Measurements from ENCODE around the gene NLK.
"Not testable (repeated sequence)": the region's sequence is repeated elsewhere in the genome, so short reads cannot be mapped to it uniquely, and the experiment has no call there.

NLK gene

GRCh38 chr17:28228109-28228840 is 185.8 kb downstream of the NLK start:
- no peak for DNase-seq (ENCODE audit: low read depth in 4 of 4, low spot score in 1 of 4)

DNA sequence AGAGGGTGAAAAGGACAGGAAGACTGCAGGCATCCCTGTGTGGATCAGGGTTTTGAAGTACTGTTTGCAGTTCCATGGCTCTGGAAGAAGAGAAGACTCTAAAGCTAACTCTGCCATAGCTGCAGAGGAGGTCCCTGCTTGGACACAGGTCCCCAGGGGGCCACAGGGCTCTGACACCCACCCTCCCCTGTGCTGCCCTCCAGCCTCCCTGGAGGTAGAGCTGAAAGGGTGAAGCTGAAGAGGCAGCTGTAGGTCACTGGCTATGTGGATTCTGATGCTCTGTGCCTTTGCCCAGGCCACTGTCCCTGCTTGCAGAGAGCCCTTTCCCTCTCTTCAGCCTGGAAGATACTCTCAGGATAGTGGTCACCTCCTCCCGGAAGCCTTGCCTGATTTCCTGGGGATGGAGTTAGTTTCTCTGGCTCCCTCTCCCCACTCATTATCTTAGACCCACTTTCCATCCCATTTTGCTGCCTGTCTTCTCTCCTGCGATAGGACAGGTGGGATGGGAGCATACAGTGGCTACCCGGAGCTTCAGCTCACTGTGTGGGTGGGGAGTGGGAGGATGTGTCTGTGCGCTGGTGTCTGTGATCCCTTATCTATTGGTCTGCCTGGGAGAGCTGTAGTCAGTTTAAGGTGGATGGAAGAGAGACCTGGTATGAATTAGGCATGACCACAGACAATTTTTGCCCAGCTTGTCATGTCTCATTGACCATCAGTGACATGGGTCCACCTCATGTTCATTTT is 186.7 kb downstream of the NLK start:
- no peak for DNase-seq (ENCODE audit: low read depth in 4 of 4, low spot score in 1 of 4)

- no peak for DNase-seq (ENCODE audit: low read depth in 4 of 4, low spot score in 1 of 4)
These were observed 187.5 kb downstream of the NLK start for GRCh38 chr17:28230011-28230410.

- DNase-seq (ENCODE audit: low read depth in 4 of 4, low spot score in 1 of 4), result not testable (repeated sequence)
These were observed 188.1 kb downstream of the NLK start for GRCh38 chr17:28230607-28231006.

DNA sequence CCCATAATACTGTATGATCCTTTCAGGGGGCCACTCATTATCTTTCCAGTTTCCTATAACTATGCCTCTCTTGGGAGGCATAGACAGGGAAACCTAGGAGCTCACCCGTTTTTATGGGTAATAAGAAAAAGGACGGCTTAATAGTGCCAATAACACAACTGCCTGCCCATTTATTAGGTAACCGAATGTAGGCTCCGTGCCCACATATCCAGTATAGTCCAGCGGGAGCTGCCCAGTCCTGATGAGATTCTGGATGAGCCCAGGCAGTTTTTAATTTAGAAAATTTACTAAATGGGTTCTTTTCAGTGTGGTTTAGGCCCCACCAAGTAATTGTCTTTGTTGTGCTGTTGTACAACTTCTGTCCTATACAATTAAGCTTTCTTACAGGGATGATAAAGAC is 189.1 kb downstream of the NLK start:
- DNase-seq (ENCODE audit: low read depth in 4 of 4, low spot score in 1 of 4), result not testable (repeated sequence)

DNA sequence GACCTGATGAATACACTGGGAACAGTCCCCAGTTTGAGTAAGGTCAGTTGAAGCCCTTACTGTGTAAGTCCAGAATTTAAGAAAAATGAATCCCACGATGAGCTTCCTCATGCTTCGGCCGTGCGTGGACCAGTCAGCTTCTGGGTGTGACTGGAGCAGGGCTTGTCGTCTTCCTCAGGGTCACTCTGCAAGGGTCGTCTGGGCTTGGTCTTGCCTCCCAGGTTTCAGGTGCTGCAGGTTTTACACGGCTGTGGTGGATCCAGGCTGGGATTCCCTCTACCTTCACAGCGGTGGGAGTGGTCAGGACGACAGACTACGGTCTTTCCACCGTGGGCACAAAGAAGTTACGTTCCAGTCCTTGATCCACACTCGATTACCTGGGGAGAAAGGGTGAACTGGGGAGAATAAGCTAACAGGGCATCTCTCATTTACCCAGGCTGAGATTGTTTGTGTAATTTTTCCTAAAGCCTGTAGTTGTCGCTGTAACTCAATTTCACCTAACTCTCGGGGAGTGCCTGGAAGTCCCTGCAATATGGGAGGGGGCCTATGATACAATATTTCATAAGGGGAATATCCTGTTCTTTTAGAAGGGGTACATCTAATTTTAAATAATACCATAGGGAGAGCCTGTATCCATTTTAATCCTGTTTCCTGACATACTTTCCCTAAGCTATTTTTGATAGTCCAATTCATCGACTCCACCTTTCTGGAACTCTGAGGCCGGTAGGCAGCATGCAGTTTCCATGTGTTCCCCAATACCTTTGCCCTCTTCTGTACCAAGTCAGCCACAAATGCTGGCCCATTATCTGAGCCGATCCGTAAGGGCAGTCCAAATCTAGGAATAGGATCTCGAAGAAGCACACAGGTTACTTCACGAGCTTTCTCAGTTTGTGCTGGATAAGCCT is 190.7 kb downstream of the NLK start:
- not testable (repeated sequence) for DNase-seq (ENCODE audit: low read depth in 4 of 4, low spot score in 1 of 4)

GRCh38 chr17:28233872-28234856 is 191.7 kb downstream of the NLK start:
- DNase-seq (ENCODE audit: low read depth in 4 of 4, low spot score in 1 of 4), result not testable (repeated sequence)

GRCh38 chr17:28235066-28235700 is 192.7 kb downstream of the NLK start:
- DNase-seq (ENCODE audit: low read depth in 4 of 4, low spot score in 1 of 4), result not testable (repeated sequence)

DNA sequence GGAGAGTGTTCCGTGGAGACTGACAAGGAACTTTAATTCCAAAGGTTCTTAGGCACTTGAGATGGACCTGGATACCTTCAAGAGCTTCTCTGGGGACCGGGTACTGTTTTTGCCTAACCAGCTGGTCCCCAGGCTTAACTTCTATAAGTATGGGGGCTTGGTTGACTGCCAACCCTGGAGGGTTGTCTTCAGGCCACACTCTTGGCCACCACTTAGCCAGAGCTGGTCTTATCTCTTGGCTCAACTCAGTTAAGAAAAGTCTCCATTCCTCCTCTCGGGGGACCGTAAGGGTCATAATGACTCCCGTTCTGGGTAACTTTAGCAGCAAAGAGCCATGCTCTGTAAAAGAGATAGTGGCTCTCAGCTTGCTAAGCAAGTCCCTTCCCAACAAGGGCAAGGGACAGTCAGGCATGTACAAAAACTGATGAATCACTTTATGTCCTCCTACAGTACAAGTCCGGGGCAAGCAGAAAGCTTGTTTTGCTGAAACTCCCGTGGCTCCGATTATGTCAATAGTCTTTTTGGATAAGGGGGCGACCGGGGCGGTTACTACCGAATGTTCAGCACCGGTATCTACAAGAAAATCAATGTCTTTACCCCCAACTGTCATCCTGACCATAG is 193.7 kb downstream of the NLK start:
- DNase-seq (ENCODE audit: low read depth in 4 of 4, low spot score in 1 of 4), result not testable (repeated sequence)

DNA sequence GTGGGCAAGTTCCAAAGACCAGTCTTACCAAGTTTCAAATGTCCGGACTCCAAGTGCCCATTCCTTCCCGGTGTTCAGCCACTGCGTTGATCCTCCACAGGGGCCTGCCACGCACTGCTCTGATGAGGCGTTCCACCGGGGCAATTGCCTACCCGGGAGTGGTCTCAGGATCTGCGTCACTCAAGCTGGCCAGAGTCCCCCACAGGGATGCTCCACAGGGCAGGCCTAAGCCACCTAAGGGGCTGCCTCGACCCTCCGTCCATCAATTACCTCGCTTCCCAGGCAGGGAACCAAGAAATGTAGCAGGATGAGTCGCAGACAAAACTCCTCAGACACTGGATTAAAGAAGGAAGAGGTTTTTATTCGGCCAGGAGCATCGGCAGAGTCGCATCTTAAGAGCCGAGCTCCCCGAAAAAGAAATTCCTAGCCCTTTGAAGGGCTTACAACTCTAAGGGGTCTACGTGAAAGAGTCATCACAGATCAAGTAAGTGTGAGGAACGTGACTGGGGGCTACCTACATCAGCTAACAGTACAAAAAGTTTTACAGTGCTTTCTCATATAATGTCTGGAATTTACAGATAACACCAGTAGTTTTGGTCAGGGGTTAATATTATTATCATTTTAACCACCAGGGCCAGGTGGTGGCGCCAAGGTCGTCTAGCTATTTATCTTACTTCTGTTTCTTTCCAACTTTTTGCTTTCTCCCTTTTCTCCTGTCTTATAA is 196.2 kb downstream of the NLK start:
- DNase-seq (ENCODE audit: low read depth in 4 of 4, low spot score in 1 of 4), result not testable (repeated sequence)

DNA sequence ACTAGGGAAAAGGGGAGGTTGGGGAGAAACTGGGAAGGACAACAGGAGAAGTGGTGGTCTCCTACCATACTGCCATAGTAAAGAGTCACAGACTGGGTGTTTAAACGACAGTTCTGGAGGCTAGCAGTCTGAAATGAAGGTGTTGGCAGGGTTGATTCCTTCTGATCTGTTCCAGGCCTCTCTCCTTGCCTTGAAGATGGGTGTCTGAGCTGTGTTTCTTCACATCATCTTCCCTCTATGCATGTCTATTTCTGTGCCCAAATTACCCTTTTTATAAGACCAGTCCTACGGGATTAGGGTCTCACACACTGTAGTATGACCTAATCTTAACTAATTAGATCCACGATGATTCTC is 196.8 kb downstream of the NLK start:
- no peak for DNase-seq (ENCODE audit: low read depth in 4 of 4, low spot score in 1 of 4)

DNA sequence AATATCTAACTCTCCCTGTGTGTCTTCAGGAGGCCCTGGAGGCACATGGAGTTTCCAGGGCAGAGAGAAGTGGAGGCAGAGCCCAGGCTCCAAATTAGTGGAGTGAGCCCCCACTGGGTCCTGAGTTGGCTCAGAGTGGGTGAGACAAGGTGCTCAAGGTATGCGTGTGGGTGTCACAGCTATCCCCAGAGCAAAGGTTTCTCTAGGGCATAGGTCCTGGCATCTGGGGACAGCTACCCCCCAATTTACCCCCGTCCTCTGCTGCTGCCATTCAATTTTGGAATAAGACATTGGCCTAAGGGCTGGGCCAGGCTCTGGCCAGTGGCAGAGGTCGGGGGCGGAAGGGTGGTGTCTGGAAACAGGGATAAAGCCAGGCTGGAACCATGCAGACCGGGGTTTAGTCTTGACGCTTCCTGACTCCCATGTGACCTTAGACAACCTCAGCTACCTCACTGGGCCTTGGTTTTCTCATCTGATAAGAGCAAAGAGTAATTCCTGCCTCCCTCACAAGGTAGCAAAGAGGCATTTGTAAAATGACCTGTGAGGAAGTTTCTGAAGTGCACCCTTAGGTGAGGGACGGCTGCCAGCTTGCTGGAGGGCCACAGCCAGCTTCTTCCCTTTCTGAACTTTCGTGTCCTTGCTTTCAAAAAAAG is 198.3 kb downstream of the NLK start:
- no peak for DNase-seq (ENCODE audit: low read depth in 4 of 4, low spot score in 1 of 4)

DNA sequence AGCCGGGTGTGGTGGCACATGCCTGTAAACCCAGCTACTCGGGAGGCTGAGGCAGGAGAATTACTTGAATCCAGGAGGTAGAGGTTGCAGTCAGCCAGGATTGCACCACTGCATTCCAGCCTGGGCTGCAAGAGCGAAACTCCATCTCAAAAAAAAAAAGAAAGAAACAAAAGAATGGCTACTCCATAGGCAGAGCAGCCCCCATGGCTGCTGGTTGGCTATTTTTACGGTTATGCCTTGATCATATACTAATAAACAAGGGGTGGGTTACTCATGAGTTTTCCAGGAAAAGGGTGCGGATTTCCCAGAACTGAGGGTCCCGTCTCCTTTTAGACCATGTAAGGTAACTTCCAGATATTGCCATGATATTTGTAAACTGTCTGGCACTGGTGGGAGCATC is 200.3 kb downstream of the NLK start:
- DNase-seq (ENCODE audit: low read depth in 4 of 4, low spot score in 1 of 4), result no peak

DNA sequence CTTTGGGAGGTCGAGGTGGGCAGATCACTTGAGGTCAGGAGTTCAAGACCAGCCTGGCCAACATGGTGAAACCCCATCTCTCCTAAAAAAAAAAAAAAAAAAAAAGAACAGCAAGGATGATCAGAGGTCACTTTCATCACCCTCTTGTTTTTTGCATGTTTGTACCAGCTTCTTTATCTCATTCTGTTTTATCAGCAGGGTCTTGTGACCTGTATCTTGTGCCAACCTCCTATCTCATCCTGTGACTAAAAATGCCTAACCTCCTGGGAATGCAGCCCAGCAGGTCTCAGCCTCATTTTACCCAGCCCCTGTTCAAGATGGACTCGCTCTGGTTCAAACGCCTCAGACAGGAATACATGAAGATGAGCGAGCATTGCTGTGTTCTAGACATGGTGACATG is 200.8 kb downstream of the NLK start:
- not testable (repeated sequence) for DNase-seq (ENCODE audit: low read depth in 4 of 4, low spot score in 1 of 4)

GRCh38 chr17:28244446-28244845 is 202.0 kb downstream of the NLK start:
- no peak for DNase-seq (ENCODE audit: low read depth in 4 of 4, low spot score in 1 of 4)
